ENCODE measurements around the gene POR.

- TF ChIP-seq POLR2AphosphoS5 (IDR thresholded peaks at IDR 0.05) = no peak
- TF ChIP-seq CTCF (IDR thresholded peaks at IDR 0.05 in 8 of 11, conservative IDR thresholded peaks at IDR 0.05 in 3 of 11) = no peak
- TF ChIP-seq POLR2A (IDR thresholded peaks at IDR 0.05) = no peak
Measured at GRCh38 chr7:75938921-75939320, 24.0 kb downstream of the POR start.
